ENCODE data around the gene RHBDD3. TPM values are rescaled to one million over a fixed set of nuclear protein-coding genes. Genes with fewer than 3 reads are reported as not detected.

RHBDD3 gene
- total and polyA plus RNA-seq, 2 experiments from 2014 or later = 55.0 to 115 TPM

DNA sequence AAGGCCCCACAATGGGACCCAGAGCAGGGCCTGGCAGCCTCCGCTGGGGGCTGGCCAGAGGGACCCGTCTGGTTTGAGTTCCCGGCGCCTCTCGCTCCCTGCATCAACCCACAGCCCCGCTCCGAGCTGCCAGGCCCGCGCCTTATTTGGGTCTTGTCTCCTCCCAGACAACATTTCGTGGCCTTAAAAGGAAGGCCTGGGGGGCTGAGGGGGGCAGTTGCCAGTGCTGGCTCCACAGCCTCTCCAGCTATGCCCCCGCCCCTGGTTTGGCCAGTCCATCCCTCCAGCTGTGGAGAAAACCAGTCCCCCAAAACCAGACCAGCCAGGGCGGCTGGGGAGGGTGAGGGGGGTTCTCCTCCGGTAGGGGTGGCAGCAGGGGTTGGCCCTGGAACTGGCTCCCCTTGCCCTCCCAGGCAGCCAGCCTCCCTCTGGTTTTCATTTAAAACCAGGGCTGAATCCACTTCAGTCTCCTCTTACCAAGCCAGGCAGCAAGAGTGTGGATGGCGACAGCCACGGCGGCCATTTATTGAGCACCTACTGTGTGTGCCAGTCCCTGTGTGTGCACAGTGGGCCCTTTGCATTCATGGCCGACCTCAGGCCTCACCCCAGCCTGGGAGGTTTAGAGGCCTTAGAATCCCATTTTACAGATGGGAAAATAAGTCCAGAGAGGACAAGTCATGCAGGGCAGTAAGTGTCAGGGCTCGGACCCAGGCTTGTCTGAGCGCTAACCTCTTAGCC is 43.5 kb downstream of the RHBDD3 start:
- H4K20me1 ChIP-seq (replicated peaks; ENCODE audit: insufficient read depth) = peaks cover 3% of the 10 kb centered on the region; the same call in 1 of the 2 replicates
- ATAC-seq (peak; percentile 41), DNase-seq (ENCODE audit: low spot score) (peak; percentile 41)
- TF ChIP-seq ETS1 (IDR thresholded peaks at IDR 0.05) = no peak
- H3K27ac ChIP-seq (ENCODE audit: low read depth) = no peak overlapping the region
- no peak overlapping the region for H2AFZ ChIP-seq
- peaks cover 6% of the 10 kb centered on the region; the same call in 1 of the 2 replicates for H3K4me1 ChIP-seq (ENCODE audit: insufficient read depth)
- Mint-ChIP-seq H3K27ac (no peak overlapping the region), H3K27me3 (ENCODE audit: insufficient read depth, low read depth, poor library complexity) (peaks cover 10% of the 10 kb centered on the region), H3K9me3 (no peaks in the 10 kb centered on the region), H3K36me3 (ENCODE audit: low read depth) (no peaks in the 10 kb centered on the region), H3K4me1 (peaks cover 12% of the 10 kb centered on the region), H3K4me3 (no peak overlapping the region)
- H3K4me2 ChIP-seq = no peak overlapping the region
- no peaks in the 10 kb centered on the region for H3K9me2 ChIP-seq (ENCODE audit: insufficient read depth)
- H3K27me3 ChIP-seq (ENCODE audit: insufficient read depth) = 0 out of 2 replicates have a peak, but pooled peaks cover 3% of the 10 kb centered on the region
- H3K79me2 ChIP-seq (replicated peaks; ENCODE audit: insufficient read depth) = no peaks in the 10 kb centered on the region
- H3K36me3 ChIP-seq (ENCODE audit: insufficient read depth) = no peaks in the 10 kb centered on the region
- no peaks in the 10 kb centered on the region for H3F3A ChIP-seq (replicated peaks; ENCODE audit: low read depth)
- no peak overlapping the region for H3K4me3 ChIP-seq

DNA sequence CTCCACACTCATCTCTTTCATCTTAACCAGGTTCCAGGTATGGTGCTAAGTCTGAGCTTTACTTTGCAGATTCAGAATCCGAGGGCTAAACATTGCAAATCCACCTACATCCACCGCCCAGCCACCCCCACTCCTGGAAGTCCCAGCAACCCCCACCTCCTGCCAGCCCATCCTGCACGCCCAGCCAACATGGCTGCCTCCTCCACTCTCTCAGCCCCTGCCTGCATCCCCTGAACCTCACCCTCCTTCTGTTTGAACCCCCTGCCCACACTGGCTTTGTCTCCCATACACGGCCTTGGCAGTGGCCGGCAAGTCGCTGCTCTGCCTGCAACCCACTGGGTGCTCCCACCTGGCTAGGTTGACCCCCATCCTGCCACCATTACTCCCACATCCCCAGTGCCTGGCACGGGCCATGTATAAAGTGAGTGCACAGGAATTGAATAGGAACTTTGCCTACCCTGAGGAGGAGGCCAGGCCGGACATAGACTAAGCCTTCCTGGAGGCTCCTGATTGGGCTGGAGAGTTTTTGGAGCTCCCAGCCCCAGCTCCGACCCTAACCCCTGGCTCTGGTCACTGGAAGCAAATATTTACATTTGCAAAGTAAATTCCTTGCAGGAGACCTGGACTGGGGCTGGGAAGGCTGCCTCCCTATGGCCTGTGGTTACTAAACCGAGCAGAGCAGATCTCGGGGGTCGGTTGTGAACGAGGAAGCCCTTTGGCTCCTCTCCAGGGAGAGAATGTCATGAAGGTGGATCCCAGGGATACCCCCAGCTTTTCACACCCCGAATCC is 47.7 kb downstream of the RHBDD3 start:
- peak; percentile 44 for DNase-seq (ENCODE audit: low spot score)
- Mint-ChIP-seq H3K27me3 (ENCODE audit: insufficient read depth, low read depth, poor library complexity) (peaks cover 15% of the 10 kb centered on the region), H3K27ac (no peak overlapping the region), H3K4me3 (no peak overlapping the region), H3K9me3 (no peaks in the 10 kb centered on the region), H3K36me3 (ENCODE audit: low read depth) (no peaks in the 10 kb centered on the region), H3K4me1 (peaks cover 18% of the 10 kb centered on the region)
- TF ChIP-seq JUNB (IDR thresholded peaks at IDR 0.05; ENCODE audit: unreplicated experiment) = no peak
- TF ChIP-seq, protein P1, sequence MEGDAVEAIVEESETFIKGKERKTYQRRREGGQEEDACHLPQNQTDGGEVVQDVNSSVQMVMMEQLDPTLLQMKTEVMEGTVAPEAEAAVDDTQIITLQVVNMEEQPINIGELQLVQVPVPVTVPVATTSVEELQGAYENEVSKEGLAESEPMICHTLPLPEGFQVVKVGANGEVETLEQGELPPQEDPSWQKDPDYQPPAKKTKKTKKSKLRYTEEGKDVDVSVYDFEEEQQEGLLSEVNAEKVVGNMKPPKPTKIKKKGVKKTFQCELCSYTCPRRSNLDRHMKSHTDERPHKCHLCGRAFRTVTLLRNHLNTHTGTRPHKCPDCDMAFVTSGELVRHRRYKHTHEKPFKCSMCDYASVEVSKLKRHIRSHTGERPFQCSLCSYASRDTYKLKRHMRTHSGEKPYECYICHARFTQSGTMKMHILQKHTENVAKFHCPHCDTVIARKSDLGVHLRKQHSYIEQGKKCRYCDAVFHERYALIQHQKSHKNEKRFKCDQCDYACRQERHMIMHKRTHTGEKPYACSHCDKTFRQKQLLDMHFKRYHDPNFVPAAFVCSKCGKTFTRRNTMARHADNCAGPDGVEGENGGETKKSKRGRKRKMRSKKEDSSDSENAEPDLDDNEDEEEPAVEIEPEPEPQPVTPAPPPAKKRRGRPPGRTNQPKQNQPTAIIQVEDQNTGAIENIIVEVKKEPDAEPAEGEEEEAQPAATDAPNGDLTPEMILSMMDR (conservative IDR thresholded peaks at IDR 0.05; ENCODE audit: low read depth in 2 of 2) = peak in 1 of 2 experiments; percentile 17; a peak in 1 of 4 replicates
- no peak for TF ChIP-seq CREB1 (CRISPR knock-in tag; IDR thresholded peaks at IDR 0.05; ENCODE audit: low read depth)
- TF ChIP-seq, protein P2, sequence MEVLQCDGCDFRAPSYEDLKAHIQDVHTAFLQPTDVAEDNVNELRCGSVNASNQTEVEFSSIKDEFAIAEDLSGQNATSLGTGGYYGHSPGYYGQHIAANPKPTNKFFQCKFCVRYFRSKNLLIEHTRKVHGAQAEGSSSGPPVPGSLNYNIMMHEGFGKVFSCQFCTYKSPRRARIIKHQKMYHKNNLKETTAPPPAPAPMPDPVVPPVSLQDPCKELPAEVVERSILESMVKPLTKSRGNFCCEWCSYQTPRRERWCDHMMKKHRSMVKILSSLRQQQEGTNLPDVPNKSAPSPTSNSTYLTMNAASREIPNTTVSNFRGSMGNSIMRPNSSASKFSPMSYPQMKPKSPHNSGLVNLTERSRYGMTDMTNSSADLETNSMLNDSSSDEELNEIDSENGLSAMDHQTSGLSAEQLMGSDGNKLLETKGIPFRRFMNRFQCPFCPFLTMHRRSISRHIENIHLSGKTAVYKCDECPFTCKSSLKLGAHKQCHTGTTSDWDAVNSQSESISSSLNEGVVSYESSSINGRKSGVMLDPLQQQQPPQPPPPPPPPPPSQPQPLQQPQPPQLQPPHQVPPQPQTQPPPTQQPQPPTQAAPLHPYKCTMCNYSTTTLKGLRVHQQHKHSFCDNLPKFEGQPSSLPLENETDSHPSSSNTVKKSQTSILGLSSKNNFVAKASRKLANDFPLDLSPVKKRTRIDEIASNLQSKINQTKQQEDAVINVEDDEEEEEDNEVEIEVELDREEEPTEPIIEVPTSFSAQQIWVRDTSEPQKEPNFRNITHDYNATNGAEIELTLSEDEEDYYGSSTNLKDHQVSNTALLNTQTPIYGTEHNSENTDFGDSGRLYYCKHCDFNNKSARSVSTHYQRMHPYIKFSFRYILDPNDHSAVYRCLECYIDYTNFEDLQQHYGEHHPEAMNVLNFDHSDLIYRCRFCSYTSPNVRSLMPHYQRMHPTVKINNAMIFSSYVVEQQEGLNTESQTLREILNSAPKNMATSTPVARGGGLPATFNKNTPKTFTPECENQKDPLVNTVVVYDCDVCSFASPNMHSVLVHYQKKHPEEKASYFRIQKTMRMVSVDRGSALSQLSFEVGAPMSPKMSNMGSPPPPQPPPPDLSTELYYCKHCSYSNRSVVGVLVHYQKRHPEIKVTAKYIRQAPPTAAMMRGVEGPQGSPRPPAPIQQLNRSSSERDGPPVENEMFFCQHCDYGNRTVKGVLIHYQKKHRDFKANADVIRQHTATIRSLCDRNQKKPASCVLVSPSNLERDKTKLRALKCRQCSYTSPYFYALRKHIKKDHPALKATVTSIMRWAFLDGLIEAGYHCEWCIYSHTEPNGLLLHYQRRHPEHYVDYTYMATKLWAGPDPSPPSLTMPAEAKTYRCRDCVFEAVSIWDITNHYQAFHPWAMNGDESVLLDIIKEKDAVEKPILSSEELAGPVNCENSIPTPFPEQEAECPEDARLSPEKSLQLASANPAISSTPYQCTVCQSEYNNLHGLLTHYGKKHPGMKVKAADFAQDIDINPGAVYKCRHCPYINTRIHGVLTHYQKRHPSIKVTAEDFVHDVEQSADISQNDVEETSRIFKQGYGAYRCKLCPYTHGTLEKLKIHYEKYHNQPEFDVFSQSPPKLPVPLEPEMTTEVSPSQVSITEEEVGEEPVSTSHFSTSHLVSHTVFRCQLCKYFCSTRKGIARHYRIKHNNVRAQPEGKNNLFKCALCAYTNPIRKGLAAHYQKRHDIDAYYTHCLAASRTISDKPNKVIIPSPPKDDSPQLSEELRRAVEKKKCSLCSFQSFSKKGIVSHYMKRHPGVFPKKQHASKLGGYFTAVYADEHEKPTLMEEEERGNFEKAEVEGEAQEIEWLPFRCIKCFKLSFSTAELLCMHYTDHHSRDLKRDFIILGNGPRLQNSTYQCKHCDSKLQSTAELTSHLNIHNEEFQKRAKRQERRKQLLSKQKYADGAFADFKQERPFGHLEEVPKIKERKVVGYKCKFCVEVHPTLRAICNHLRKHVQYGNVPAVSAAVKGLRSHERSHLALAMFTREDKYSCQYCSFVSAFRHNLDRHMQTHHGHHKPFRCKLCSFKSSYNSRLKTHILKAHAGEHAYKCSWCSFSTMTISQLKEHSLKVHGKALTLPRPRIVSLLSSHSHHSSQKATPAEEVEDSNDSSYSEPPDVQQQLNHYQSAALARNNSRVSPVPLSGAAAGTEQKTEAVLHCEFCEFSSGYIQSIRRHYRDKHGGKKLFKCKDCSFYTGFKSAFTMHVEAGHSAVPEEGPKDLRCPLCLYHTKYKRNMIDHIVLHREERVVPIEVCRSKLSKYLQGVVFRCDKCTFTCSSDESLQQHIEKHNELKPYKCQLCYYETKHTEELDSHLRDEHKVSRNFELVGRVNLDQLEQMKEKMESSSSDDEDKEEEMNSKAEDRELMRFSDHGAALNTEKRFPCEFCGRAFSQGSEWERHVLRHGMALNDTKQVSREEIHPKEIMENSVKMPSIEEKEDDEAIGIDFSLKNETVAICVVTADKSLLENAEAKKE (CRISPR knock-in tag; IDR thresholded peaks at IDR 0.05) = no peak
- TF ChIP-seq POLR2AphosphoS5 (IDR thresholded peaks at IDR 0.05; ENCODE audit: low read depth) = no peak
- no peak for TF ChIP-seq ZNF331 (CRISPR knock-in tag; IDR thresholded peaks at IDR 0.05; ENCODE audit: low read depth)
- H3F3A ChIP-seq (replicated peaks; ENCODE audit: low read depth) = no peaks in the 10 kb centered on the region
- no peak overlapping the region for H3K27ac ChIP-seq (ENCODE audit: low read depth)
- H3K9me2 ChIP-seq (ENCODE audit: insufficient read depth) = no peaks in the 10 kb centered on the region
- H3K4me3 ChIP-seq = no peak overlapping the region
- H3K36me3 ChIP-seq (ENCODE audit: insufficient read depth) = no peaks in the 10 kb centered on the region
- H2AFZ ChIP-seq = peak overlapping the region; percentile 38; the same call in 1 of the 2 replicates
- ATAC-seq = peak; percentile 69
- no peaks in the 10 kb centered on the region; the same call in 1 of the 2 replicates for H4K20me1 ChIP-seq (replicated peaks; ENCODE audit: insufficient read depth)
- H3K79me2 ChIP-seq (replicated peaks; ENCODE audit: insufficient read depth) = no peaks in the 10 kb centered on the region
- peak overlapping the region; percentile 57 for H3K4me2 ChIP-seq
- peaks cover 6% of the 10 kb centered on the region; the same call in 1 of the 2 replicates for H3K4me1 ChIP-seq (ENCODE audit: insufficient read depth)
- H3K27me3 ChIP-seq (ENCODE audit: insufficient read depth) = no peaks in the 10 kb centered on the region
